Neural cell (in vitro differentiated cells): ENCODE measurements around the gene GALT. TPM values are rescaled to one million over a fixed set of nuclear protein-coding genes. Genes with fewer than 3 reads are reported as not detected.
A peak's percentile ranks its signal among the peaks of the same experiment; 100 is the strongest.

Source experiments
- H2AFZ ChIP-seq: fragments of 200-600, 300-800 bp; sonication (generic), shearing (Covaris generic); 2 replicates; pipeline ENCODE4 v1.6.0; 2014; ENCODE audit warnings: low read depth, mild to moderate bottlenecking, antibody characterized with exemption, low read length, moderate library complexity
- H3F3A ChIP-seq: fragments of 200-600 bp; shearing (Covaris generic); 2 replicates; pipeline ENCODE4 v1.6.1; 2016; ENCODE audit warnings: mild to moderate bottlenecking, moderate library complexity, mixed read lengths, antibody characterized with exemption, low read length; ENCODE audit not compliant: insufficient read depth, poor library complexity, severe bottlenecking
- H3K27ac ChIP-seq: fragments of 200-600, 300-800 bp; sonication (generic), shearing (Covaris generic); 2 replicates; pipeline ENCODE4 v1.5.1; 2014; ENCODE audit warnings: mild to moderate bottlenecking, low read length, moderate library complexity
- H3K27me3 ChIP-seq: fragments of 300-800, 200-600 bp; sonication (generic), shearing (Covaris generic); 2 replicates; pipeline ENCODE4 v1.6.0; 2014; ENCODE audit warnings: mild to moderate bottlenecking, low read depth, low read length, moderate library complexity; ENCODE audit not compliant: insufficient read depth
- H3K36me3 ChIP-seq: fragments of 300-800, 200-600 bp; sonication (generic), shearing (Covaris generic); 2 replicates; pipeline ENCODE4 v1.5.1; 2014; ENCODE audit warnings: mild to moderate bottlenecking, antibody characterized with exemption, low read length, moderate library complexity; ENCODE audit not compliant: insufficient read depth
- H3K4me2 ChIP-seq: fragments of 300-800, 200-600 bp; sonication (generic), shearing (Covaris generic); 2 replicates; pipeline ENCODE4 v1.6.0; 2014; ENCODE audit warnings: mild to moderate bottlenecking, low read length
- H3K4me3 ChIP-seq: fragments of 300-800, 200-600 bp; sonication (generic), shearing (Covaris generic); 2 replicates; pipeline ENCODE4 v1.5.1; 2014; ENCODE audit warnings: mild to moderate bottlenecking, low read length, moderate library complexity
- H3K79me2 ChIP-seq: fragments of 200-600 bp; shearing (Covaris generic); replicated peaks from 2 replicates; pipeline ENCODE4 v1.6.0; 2014; ENCODE audit warnings: mild to moderate bottlenecking, low read length, moderate library complexity; ENCODE audit not compliant: insufficient read depth
- H3K9ac ChIP-seq: fragments of 300-800, 200-600 bp; sonication (generic), shearing (Covaris generic); 2 replicates; pipeline ENCODE4 v1.6.1; 2016; ENCODE audit warnings: mild to moderate bottlenecking, low read length, mixed read lengths
- H3K9me2 ChIP-seq: fragments of 200-600 bp; shearing (Covaris generic); 2 replicates; pipeline ENCODE4 v1.6.1; 2016; ENCODE audit warnings: mild to moderate bottlenecking, low read length, mixed read lengths; ENCODE audit not compliant: insufficient read depth
- H3K9me3 ChIP-seq: fragments of 200-600, 300-800 bp; sonication (generic), shearing (Covaris generic); 2 replicates; pipeline ENCODE4 v1.6.1; 2016; ENCODE audit warnings: mild to moderate bottlenecking, mixed run types, low read length, moderate library complexity, mixed read lengths
- H4K20me1 ChIP-seq: fragments of 200-600 bp; shearing (Covaris generic); 2 replicates; pipeline ENCODE4 v1.6.1; 2016; ENCODE audit warnings: mild to moderate bottlenecking, mixed run types; ENCODE audit not compliant: insufficient read depth
- CTCF ChIP-seq: fragments of 450-650 bp; IDR thresholded peaks from 2 replicates; pipeline ENCODE4 v1.5.1; 2014; ENCODE audit warnings: antibody characterized with exemption, mild to moderate bottlenecking, moderate library complexity; ENCODE audit not compliant: poor library complexity, severe bottlenecking
- EP300 ChIP-seq: fragments of 450-650 bp; conservative IDR thresholded peaks from 2 replicates; pipeline ENCODE4 v1.6.1; 2014; ENCODE audit warnings: antibody characterized with exemption, mild to moderate bottlenecking, moderate library complexity; ENCODE audit not compliant: poor library complexity, severe bottlenecking
- MXI1 ChIP-seq: fragments of 450-650 bp; conservative IDR thresholded peaks from 2 replicates; pipeline ENCODE4 v1.6.1; 2014; ENCODE audit warnings: antibody characterized with exemption, mild to moderate bottlenecking; ENCODE audit not compliant: poor library complexity, severe bottlenecking
- POLR2AphosphoS5 ChIP-seq: IDR thresholded peaks from 2 replicates; pipeline ENCODE4 v1.6.1; 2012
- RAD21 ChIP-seq: fragments of 450-650 bp; conservative IDR thresholded peaks from 2 replicates; pipeline ENCODE4 v1.6.1; 2014; ENCODE audit warnings: antibody characterized with exemption, mild to moderate bottlenecking, moderate library complexity
- REST ChIP-seq: IDR thresholded peaks from 2 replicates; pipeline ENCODE4 v1.6.1; 2012; ENCODE audit warnings: borderline replicate concordance
- SMC3 ChIP-seq: fragments of 450-650 bp; conservative IDR thresholded peaks from 2 replicates; pipeline ENCODE4 v1.6.1; 2014; ENCODE audit warnings: antibody characterized with exemption, mild to moderate bottlenecking, moderate library complexity; ENCODE audit not compliant: poor library complexity
- TAF1 ChIP-seq: IDR thresholded peaks from 2 replicates; pipeline ENCODE4 v1.6.1; 2012; ENCODE audit warnings: low read depth
- polyA plus RNA-seq: library from polyadenylated mRNA; depleted of rRNA; stranded (reverse); fragments of >200 nt; gene quantifications from 2 replicates; pipeline ENCODE4 v1.2.3, GENCODE V29; 2014

The GALT gene
- polyA plus RNA-seq, 1 donor from 2014 or later = 116 TPM

GRCh38 chr9:34603610-34604231 lies 42.8 kb upstream of the GALT start:
- Histone ChIP-seq H4K20me1 (no peaks in the 10 kb centered on the region), H3K27me3 (no peaks in the 10 kb centered on the region), H3K4me3 (no peak overlapping the region), H3K36me3 (no peaks in the 10 kb centered on the region), H3K4me2 (no peak overlapping the region), H3K9me3 (no peaks in the 10 kb centered on the region), H3K27ac (no peak overlapping the region), H3K9ac (no peak overlapping the region), H3F3A (no peaks in the 10 kb centered on the region), H3K79me2 (no peaks in the 10 kb centered on the region), H2AFZ (no peak overlapping the region), H3K9me2 (no peaks in the 10 kb centered on the region)
- peak; percentile 99 for TF ChIP-seq RAD21
- TF ChIP-seq MXI1 = no peak
- no peak for TF ChIP-seq TAF1
- no peak for TF ChIP-seq REST
- peak; percentile 97 for TF ChIP-seq CTCF
- TF ChIP-seq SMC3 = peak; percentile 97

GRCh38 chr9:34606190-34606589 lies 40.3 kb upstream of the GALT start:
- Histone ChIP-seq H3K36me3 (no peaks in the 10 kb centered on the region), H3K79me2 (no peaks in the 10 kb centered on the region), H3K4me2 (no peak overlapping the region), H2AFZ (no peak overlapping the region), H3K9me3 (no peaks in the 10 kb centered on the region), H3K27ac (no peak overlapping the region), H3K9ac (no peak overlapping the region), H3K27me3 (no peaks in the 10 kb centered on the region), H3F3A (no peaks in the 10 kb centered on the region), H3K4me3 (no peak overlapping the region), H3K9me2 (no peaks in the 10 kb centered on the region), H4K20me1 (no peaks in the 10 kb centered on the region)
- TF ChIP-seq EP300 (no peak), CTCF (no peak), POLR2AphosphoS5 (no peak), REST (no peak)
